Esophagus muscularis mucosa (tissue), 4 donors: ENCODE measurements around the gene ALDH5A1.
"Not testable (repeated sequence)": the region's sequence is repeated elsewhere in the genome, so short reads cannot be mapped to it uniquely, and the experiment has no call there.

Experiments
- EP300 ChIP-seq: sonication (generic); formaldehyde crosslinking; IDR thresholded peaks from one replicate; pipeline ENCODE4 v1.6.1; 2017; ENCODE audit warnings: antibody characterized with exemption
- POLR2A ChIP-seq: fragments of 450-650 bp; IDR thresholded peaks from one replicate; pipeline ENCODE4 v1.6.1; 2017; ENCODE audit warnings: antibody characterized with exemption, moderate library complexity, mild to moderate bottlenecking, low read depth
- POLR2AphosphoS5 ChIP-seq, 2 donors: sonication (generic); formaldehyde crosslinking; IDR thresholded peaks; one replicate each; pipeline ENCODE4 v1.6.1; 2017; ENCODE audit warnings: antibody characterized with exemption in 2 of 2
- TF ChIP-seq, protein P1 (sequence below), 3 experiments: fragments of 200-600 bp in 2 of 3; fragments of 450-650 bp in 1 of 3; sonication (generic) in 2 of 3; IDR thresholded peaks; one replicate each; pipeline ENCODE4 v1.5.1; 2017 to 2019; ENCODE audit warnings: antibody characterized with exemption in 3 of 3, mild to moderate bottlenecking in 2 of 3, moderate library complexity in 1 of 3

DNA sequence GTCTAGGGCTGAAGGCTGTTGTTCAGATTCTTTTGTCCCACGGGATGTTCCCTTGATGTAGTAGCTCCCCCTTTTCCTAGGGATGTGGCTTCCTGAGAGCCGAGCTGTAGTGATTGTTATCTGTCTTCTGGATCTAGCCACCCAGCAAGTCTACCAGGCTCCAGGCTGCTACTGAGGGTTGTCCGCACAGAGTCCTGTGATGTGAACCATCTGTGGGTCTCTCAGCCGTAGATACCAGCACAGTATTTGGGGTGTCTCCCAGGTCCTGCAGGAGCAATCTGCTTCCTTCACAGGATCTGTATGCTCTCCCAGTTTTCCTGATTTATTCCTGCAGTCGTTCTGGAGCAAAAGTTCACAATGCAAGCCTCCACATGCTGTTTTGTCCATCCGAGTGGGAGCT lies 17.2 kb downstream of the ALDH5A1 start:
- TF ChIP-seq, protein P1, sequence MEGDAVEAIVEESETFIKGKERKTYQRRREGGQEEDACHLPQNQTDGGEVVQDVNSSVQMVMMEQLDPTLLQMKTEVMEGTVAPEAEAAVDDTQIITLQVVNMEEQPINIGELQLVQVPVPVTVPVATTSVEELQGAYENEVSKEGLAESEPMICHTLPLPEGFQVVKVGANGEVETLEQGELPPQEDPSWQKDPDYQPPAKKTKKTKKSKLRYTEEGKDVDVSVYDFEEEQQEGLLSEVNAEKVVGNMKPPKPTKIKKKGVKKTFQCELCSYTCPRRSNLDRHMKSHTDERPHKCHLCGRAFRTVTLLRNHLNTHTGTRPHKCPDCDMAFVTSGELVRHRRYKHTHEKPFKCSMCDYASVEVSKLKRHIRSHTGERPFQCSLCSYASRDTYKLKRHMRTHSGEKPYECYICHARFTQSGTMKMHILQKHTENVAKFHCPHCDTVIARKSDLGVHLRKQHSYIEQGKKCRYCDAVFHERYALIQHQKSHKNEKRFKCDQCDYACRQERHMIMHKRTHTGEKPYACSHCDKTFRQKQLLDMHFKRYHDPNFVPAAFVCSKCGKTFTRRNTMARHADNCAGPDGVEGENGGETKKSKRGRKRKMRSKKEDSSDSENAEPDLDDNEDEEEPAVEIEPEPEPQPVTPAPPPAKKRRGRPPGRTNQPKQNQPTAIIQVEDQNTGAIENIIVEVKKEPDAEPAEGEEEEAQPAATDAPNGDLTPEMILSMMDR (IDR thresholded peaks at IDR 0.05) = not testable (repeated sequence)
- not testable (repeated sequence) for TF ChIP-seq EP300; POLR2AphosphoS5 (IDR thresholded peaks at IDR 0.05); POLR2A
